WERI-Rb-1 (cell line): ENCODE results near the gene CABCOCO1.

Experiments used
- DNase-seq: peaks from one replicate; pipeline ENCODE4 v3.0.0-alpha.2; 2020
- H3K27ac ChIP-seq: fragments of 250-450 bp; sonication (Bioruptor Pico); 2 replicates; pipeline ENCODE4 v1.5.1; 2020; ENCODE audit warnings: mild to moderate bottlenecking, moderate library complexity
- H3K27me3 ChIP-seq: fragments of 250-450 bp; sonication (Bioruptor Pico); 2 replicates; pipeline ENCODE4 v1.5.1; 2021; ENCODE audit warnings: mild to moderate bottlenecking, low read depth, moderate library complexity; ENCODE audit not compliant: insufficient read depth, severe bottlenecking
- H3K36me3 ChIP-seq: fragments of 250-450 bp; sonication (Bioruptor Pico); 2 replicates; pipeline ENCODE4 v1.5.1; 2020; ENCODE audit warnings: mild to moderate bottlenecking, moderate library complexity
- H3K4me3 ChIP-seq: 2 replicates; pipeline ENCODE4 v1.5.1; 2011; ENCODE audit warnings: low read depth, mild to moderate bottlenecking, control low read depth, low read length
- H3K9me3 ChIP-seq: fragments of 250-450 bp; sonication (Bioruptor Pico); 2 replicates; pipeline ENCODE4 v1.5.1; 2021; ENCODE audit warnings: mild to moderate bottlenecking, moderate library complexity; ENCODE audit not compliant: severe bottlenecking
- TF ChIP-seq, protein P1 (sequence below): IDR thresholded peaks from 2 replicates; pipeline ENCODE4 v1.5.1; 2011; ENCODE audit warnings: low read depth, mild to moderate bottlenecking, control low read depth, inconsistent platforms, low read length

Gene CABCOCO1, protein sequence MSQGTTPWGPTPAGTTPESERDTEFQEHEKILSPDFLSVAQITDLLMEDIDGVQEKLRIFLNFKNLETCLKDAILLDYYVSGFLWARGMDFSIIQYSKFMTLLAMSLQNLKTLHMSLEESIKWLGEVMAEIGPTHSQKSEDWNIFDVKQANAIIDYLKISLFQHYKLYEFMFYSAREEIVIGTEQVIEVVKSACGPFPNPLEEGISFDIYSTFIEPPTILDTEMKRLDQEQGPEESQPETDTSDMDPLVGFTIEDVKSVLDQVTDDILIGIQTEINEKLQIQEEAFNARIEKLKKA

DNA sequence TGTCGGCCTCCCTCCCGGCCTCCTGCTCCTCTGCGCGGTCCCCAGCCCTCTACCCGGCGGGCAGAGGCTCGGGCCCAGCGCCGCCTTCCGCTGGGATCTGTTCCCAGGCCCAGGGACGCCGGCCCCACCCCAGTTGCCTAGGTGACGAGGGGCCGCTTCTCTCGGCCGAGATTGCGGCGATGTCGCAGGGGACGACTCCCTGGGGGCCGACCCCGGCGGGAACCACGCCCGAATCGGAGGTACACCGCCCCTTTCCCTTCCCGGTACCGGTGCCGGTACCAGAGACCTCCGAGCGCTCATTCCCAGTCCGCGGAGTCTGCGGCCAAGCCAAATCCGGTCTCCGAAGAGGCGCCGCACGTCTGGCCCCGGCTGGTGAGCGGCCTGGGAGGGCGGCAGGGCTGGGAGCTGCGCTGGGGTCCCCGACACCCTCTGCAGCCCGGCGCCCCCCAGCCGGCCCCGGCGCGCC, at the start of gene CABCOCO1:
TSS of gene CABCOCO1 (plus strand) at position 136 of the 466 bp plus-strand sequence. CDS start at position 180, 44 bp downstream.
- DNase-seq: peak; percentile 83
- H3K4me3 ChIP-seq: peak within 1 kb of the TSS; percentile 80
- TF ChIP-seq, protein P1, sequence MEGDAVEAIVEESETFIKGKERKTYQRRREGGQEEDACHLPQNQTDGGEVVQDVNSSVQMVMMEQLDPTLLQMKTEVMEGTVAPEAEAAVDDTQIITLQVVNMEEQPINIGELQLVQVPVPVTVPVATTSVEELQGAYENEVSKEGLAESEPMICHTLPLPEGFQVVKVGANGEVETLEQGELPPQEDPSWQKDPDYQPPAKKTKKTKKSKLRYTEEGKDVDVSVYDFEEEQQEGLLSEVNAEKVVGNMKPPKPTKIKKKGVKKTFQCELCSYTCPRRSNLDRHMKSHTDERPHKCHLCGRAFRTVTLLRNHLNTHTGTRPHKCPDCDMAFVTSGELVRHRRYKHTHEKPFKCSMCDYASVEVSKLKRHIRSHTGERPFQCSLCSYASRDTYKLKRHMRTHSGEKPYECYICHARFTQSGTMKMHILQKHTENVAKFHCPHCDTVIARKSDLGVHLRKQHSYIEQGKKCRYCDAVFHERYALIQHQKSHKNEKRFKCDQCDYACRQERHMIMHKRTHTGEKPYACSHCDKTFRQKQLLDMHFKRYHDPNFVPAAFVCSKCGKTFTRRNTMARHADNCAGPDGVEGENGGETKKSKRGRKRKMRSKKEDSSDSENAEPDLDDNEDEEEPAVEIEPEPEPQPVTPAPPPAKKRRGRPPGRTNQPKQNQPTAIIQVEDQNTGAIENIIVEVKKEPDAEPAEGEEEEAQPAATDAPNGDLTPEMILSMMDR: no peak
- no peaks in the 10 kb centered on the region for H3K9me3 ChIP-seq
- H3K27me3 ChIP-seq: no peaks in the 10 kb centered on the region
- H3K27ac ChIP-seq: no peak within 1 kb of the TSS
- H3K36me3 ChIP-seq: no peaks in the 10 kb centered on the region

GRCh38 chr10:61613665-61614064, 49.1 kb upstream of the CABCOCO1 start:
- Histone ChIP-seq H3K9me3 (no peaks in the 10 kb centered on the region), H3K36me3 (no peaks in the 10 kb centered on the region), H3K4me3 (no peak overlapping the region), H3K27ac (no peak overlapping the region), H3K27me3 (no peaks in the 10 kb centered on the region)
- no peak for DNase-seq
- TF ChIP-seq, protein P1: no peak

GRCh38 chr10:61616611-61617010, 46.1 kb upstream of the CABCOCO1 start:
- no peaks in the 10 kb centered on the region for H3K27me3 ChIP-seq
- TF ChIP-seq, protein P1: no peak
- no peak for DNase-seq
- no peak overlapping the region for H3K27ac ChIP-seq
- H3K36me3 ChIP-seq: no peaks in the 10 kb centered on the region
- no peaks in the 10 kb centered on the region for H3K9me3 ChIP-seq
- no peak overlapping the region for H3K4me3 ChIP-seq

GRCh38 chr10:61617180-61617579, 45.5 kb upstream of the CABCOCO1 start:
- Histone ChIP-seq H3K27ac (no peak overlapping the region), H3K9me3 (no peaks in the 10 kb centered on the region), H3K4me3 (no peak overlapping the region), H3K27me3 (no peaks in the 10 kb centered on the region), H3K36me3 (no peaks in the 10 kb centered on the region)
- TF ChIP-seq, protein P1: no peak
- no peak for DNase-seq

DNA sequence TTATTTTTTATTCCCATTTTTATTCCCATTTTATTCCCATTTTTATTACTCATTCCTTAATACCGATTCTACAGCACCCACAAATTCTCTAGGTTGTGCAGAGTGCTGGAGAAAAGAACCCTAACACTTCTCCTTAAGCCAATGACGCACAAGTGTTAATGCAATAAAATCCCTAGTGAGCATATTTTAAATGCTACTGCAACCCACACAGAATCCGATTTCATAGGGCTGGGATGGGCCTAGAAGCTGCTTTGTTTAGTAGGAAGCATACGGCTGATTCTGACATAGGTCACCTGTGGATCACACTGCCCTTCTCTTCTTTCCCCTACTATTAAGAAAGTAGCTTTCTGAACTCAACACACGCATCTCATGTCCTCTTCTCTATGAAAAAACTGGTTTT, 45.1 kb upstream of the CABCOCO1 start:
- TF ChIP-seq, protein P1: no peak
- H3K27me3 ChIP-seq: no peaks in the 10 kb centered on the region
- H3K9me3 ChIP-seq: no peaks in the 10 kb centered on the region
- no peak overlapping the region for H3K4me3 ChIP-seq
- DNase-seq: no peak
- no peak overlapping the region for H3K27ac ChIP-seq
- H3K36me3 ChIP-seq: no peaks in the 10 kb centered on the region

DNA sequence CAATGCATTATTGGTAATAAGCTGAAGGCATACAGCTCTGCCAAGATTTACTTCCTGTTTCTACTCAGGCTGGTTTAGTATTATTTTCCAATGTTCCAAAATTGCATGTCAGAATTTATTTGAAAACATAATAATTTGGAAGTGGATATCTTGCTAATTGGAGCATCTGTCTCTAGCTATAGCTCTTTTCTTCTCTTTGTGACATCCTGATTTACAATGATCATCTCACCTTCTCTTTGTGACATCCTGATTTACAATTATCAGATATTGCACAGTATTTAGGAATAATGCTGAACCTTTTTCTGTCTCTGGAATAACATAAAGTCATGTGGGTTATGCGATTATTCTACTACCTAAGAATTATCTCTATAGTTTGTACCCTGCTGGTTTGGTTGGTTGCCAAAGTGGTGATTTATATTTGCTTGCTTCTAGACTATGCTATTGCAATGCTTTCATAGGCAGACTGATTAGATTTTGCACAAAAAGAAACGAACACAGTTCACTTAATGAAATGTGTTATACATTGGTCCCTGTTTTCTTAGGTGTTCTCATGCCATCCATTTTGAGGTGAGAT, 44.3 kb upstream of the CABCOCO1 start:
- no peaks in the 10 kb centered on the region for H3K27me3 ChIP-seq
- no peaks in the 10 kb centered on the region for H3K9me3 ChIP-seq
- H3K4me3 ChIP-seq: no peak overlapping the region
- DNase-seq: no peak
- H3K27ac ChIP-seq: no peak overlapping the region
- TF ChIP-seq, protein P1: no peak
- no peaks in the 10 kb centered on the region for H3K36me3 ChIP-seq
